COR-L47 (cell line): Measurements from ENCODE around the gene DEFB116.
"Not testable (repeated sequence)": the region's sequence is repeated elsewhere in the genome, so short reads cannot be mapped to it uniquely, and the experiment has no call there.

ENCODE experiments used
- DNase-seq: peaks from one replicate; lab custom pipeline; 2025; lab: John Stamatoyannopoulos, UW

The DEFB116 gene, protein sequence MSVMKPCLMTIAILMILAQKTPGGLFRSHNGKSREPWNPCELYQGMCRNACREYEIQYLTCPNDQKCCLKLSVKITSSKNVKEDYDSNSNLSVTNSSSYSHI

DNA sequence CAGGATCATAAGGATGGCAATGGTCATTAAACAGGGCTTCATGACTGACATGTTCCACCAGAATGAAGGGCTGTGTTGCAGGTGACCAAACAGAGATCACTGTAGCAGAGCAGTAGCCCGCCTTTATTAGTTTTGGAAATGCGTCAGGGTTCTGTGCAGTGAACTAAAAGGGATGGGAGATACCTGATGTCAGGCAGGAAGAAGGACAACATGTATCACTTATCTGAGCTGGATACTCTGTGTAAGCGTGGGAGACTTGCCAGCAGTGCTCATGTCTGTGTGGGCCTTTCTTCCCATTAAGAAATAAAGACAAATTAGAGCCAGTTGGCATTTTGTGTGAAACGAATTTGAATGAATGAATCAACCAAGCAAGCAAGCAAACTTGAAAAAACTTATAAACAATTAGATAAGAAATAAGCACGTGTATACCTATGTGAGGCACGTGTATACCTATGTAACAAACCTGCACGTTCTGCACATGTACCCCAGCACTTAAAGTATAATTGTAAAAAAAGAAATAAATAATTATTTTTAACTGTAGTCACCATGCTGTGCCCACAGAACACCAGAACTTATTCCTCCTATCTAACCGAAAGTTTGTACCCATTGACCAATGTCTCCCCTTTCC is at the start of gene DEFB116:
Gene DEFB116, minus strand, starts transcription at position 51 of the 628 bp plus-strand sequence. Its CDS starts 0 bp downstream, at position 51.
- no peak for DNase-seq

DNA sequence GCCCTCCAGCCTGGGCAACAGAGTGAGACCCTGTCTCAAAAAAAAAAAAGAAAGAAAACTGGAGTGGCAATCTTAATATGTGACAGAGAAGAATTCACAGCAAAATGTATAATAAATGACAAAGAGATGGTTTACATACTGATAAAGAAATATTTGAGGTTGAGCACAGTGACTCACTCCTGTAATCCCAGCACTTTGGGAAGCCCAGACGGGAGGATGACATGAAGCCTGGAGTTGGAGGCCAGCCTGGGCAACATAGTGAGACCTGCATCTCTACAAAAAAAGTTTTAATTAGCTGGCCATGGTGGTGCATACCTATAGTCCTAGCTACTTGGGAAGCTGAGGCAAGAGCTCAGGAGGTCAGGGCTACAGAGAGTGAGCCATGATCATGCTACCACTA is 47.6 kb upstream of the DEFB116 start:
- no peak for DNase-seq

DNA sequence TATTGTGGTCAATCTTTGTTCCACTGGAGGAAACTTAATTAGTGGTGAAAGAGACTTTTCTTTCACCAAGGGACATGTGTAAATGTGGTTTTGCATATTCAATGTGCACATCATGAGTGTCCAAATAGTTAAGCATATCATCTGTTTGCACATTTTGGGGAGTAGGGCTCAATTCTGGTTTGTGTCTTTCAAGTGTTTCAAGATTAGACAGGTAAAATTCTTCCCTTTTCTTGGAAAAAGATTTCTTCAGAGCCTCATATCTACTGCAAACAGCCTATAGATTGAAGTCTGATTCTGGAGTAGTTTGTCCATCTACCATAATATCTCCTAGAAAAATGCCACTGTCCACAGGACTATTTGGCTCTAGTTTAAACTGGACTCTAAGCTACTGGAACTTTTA is 33.1 kb upstream of the DEFB116 start:
- no peak for DNase-seq

DNA sequence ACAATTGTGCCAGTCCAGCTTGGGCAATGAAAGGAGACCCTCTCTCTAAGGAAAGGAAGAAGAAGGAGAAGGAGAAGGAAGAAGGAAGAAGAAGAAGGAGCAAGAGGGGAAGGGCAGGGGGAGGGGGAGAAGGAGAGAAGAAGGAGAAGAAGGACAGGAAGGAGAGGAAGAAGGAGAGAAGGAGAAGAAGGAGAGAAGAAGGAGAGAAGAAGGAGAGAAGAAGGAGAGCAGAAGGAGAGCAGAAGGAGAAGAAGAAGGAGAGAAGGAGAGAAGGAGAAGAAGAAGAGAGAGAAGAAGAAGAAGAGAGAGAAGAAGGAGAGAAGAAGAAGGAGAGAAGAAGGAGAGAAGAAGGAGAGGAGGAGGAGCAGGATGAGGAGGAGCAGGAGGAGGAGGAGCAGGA is 22.5 kb upstream of the DEFB116 start:
- DNase-seq = no peak

DNA sequence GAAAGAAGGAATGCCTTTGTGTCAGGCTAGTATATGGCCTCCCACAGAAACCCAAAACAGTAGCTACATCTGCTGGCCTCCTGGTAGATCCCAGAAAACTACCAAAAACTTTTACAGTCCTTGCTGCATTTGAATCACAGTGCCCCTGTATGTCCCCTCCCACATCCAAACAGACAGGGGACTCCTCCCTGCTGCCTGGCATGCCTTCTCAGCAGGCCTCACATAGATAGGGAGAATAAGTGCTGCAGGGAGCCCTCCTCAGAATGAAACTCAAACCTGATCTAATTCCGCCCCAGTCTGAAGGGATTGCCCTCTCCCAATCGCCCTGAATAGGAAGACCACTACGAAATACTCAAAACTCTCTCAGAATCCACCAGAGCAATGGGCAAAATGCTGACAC is 14.1 kb upstream of the DEFB116 start:
- DNase-seq = no peak

DNA sequence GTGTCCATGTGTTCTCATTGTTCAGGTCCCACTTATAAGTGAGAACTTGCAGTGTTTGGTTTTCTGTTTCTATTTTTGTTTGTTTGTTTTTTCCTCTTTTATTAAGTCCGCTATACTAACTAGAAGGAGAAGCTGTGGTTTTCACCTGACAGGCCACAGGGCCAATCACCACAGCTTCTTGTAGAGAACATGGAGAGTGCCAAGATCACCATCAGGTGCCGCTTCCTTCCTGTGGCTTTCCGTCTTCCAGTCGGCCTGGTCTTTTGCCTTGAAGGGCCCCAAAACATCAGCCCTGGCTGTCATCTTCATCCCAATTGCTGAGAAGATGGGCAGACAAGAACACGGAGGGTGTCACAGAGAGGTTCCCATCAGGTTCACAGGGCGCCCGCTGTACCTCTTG is 23.4 kb downstream of the DEFB116 start:
- not testable (repeated sequence) for DNase-seq

DNA sequence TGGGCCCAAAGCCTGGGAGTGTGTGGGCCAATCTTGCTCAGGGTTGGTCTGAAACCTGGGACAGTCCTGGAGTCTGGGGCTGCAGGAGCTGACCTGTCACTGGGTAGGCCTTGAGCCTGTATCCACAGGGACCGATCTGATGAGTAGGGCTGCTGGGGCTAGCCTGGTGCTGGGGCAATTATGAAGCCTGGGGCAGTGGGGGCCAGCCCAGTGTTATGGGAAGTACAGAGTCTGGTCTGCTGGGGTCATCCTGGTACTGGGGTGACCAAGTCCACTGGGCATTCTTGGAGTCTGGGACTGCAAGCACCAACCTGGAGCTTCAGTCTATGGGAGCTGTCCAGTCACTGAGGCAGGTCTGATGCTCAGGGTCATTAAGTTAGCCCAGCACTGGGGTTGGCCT is 30.2 kb downstream of the DEFB116 start:
- DNase-seq = no peak

DNA sequence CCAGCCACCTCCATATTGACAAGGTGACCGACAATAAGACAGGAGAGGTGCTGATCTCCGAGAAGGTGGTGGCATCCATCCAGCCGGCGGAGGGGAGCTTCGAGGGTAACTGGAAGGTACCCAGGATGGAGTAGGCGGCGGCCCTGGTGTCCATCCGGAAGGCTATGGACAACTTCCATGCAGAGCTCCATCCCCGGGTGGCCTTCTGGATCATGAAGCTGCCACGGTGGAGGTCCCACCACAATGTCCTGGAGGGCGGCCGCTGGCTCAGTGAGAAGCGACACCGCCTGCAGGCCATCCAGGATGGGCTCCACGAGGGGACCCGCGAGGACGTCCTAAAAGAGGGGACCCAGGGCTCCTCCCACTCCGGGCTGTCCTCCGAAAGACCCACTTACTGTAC is 33.9 kb downstream of the DEFB116 start:
- no peak for DNase-seq

DNA sequence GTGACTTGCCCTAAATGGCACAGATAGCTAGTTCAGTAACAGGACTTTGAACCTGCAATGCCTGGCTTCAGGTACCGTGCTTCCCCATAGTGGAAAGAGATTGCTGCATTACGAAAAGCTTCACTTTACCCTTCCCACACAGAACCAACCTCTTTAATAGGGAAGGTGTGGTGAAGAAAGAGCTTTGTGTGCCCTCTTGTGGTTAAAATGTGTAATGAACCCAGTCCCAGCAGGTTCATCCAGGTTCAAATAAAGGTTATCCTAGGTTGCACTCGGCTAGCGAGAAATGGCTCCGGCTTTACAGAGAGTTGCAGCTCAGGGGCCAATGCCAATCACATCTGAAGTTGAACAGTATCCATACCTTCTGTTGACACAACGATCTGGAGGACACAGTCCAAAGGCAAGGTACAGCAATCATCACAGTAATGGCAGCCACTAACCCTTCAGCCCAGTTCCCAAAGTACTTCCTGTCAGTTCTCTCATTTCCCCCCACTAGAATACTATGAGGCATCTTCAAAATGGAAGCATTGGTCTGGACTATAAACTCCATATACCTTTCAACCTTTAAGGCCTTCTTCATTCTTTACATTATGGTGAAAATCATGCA is 48.0 kb downstream of the DEFB116 start:
- DNase-seq = peak; percentile 21

DNA sequence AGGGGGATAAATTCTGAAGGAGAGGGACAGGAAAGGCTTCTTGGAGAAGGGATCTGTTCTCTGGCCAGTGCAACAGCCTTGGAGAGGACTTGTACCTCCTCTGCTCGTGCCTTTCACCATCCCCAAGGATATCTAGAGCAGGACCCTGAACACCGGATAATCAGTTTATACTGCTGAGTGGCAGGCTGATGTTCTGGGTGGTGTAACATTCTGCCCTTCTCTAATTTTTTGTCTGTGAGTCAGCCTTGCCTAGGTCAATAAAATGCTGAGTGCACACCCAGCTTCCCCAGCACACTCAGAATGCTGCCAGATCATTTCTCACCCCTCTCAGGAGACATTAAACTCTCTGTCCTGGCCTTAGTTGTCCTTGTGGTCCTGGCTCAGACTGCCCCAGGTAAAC is 51.0 kb downstream of the DEFB116 start, which contains the start of gene DEFB115:
Gene DEFB115, plus strand, starts transcription at position 301 of the 400 bp plus-strand sequence. Its CDS starts 0 bp downstream, at position 301.
- no peak for DNase-seq

DNA sequence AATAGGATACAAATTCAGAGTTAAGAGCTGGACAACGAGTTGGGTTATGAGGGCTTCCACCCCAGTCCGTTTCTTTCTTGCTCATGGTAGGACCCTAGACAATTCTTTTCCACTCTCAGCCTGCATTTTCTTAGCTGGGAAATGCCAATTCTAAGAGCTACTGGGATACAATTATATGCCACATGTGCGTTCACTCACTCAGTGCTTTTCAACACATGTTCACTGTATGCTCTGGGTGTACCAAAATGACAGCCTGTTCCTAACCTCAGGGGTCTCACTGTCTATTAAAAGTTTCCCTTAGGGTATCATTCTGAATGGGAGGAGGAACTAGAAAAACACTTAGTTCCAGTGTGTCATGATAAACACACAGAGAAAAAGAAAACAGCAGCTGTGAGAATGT is 51.4 kb downstream of the DEFB116 start:
- no peak for DNase-seq
